Esophagus (tissue), 2 donors: ENCODE data around the gene EML2. TPM values are rescaled to one million over a fixed set of nuclear protein-coding genes. Genes with fewer than 3 reads are reported as not detected.
A peak's percentile ranks its signal among the peaks of the same experiment; 100 is the strongest.

Experiments used
- H3K27ac ChIP-seq, 2 donors: one replicate each; pipeline ENCODE4 v1.5.1; 2013; ENCODE audit warnings: low read depth in 2 of 2, mild to moderate bottlenecking in 2 of 2, inconsistent platforms in 1 of 2, low read length in 1 of 2, moderate library complexity in 1 of 2
- H3K27me3 ChIP-seq, 2 donors: one replicate each; pipeline ENCODE4 v1.6.1; 2013; ENCODE audit warnings: low read length in 2 of 2, control low read depth in 1 of 2, mild to moderate bottlenecking in 1 of 2; ENCODE audit not compliant: insufficient read depth in 2 of 2, control insufficient read depth in 1 of 2
- H3K36me3 ChIP-seq, 2 donors: one replicate each; pipeline ENCODE4 v1.6.1; 2013; ENCODE audit warnings: low read length in 1 of 2; ENCODE audit not compliant: control insufficient read depth in 2 of 2, insufficient read depth in 2 of 2
- H3K4me1 ChIP-seq, 2 donors: one replicate each; pipeline ENCODE4 v1.6.1; 2013; ENCODE audit warnings: low read length in 1 of 2; ENCODE audit not compliant: control insufficient read depth in 2 of 2, insufficient read depth in 2 of 2
- H3K4me3 ChIP-seq, 2 donors: one replicate each; pipeline ENCODE4 v1.5.1; 2013; ENCODE audit warnings: low read length in 2 of 2, mild to moderate bottlenecking in 2 of 2, low read depth in 1 of 2, moderate library complexity in 1 of 2
- H3K9me3 ChIP-seq, 2 donors: one replicate each; pipeline ENCODE4 v1.6.1; 2013; ENCODE audit warnings: mild to moderate bottlenecking in 2 of 2, low read depth in 1 of 2, low read length in 1 of 2, moderate library complexity in 1 of 2; ENCODE audit not compliant: control insufficient read depth in 2 of 2, insufficient read depth in 1 of 2
- WGBS, 2 donors: extraction: QIAGEN DNeasy Blood & Tissue Kit; methylation state at CpG; one replicate each; pipeline ENCODE4 v1.1.7; 2013; 5-methylcytosine and 5-hydroxymethylcytosine counted together
- polyA plus RNA-seq, 2 donors: library from polyadenylated mRNA; stranded (reverse); fragments of 200-250 nt; gene quantifications; one replicate each; pipeline ENCODE4 v1.2.3, GENCODE V29; 2013
- donor health status: healthy with polysubstance abuse.
- donor health status: Bipolar disorder and iron deficiency.

Gene EML2
- polyA plus RNA-seq, 2 donors, result 55.3 to 56.5 TPM

DNA sequence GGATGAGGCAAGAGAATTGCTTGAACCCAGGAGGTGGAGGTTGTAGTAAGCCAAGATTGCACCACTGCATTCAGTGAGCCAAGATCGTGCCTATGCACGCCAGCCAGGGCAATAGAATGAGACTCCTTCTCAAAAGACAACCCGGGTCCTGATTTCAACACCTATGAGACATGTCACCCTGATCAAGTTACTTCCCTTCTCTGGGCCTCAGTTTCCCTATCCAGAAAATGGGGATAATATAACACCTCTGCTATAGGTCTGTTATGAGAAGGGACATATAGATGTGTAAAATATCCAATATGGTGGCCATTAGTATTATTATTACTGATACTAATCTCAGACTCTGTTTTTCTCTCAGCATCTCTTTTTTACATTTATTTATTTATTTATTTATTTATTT is 15.9 kb upstream of the EML2 start:
- no peaks in the 10 kb centered on the region for H3K27me3 ChIP-seq
- H3K9me3 ChIP-seq, result no peaks in the 10 kb centered on the region
- H3K4me3 ChIP-seq, result no peak overlapping the region
- H3K4me1 ChIP-seq, result no peaks in the 10 kb centered on the region
- 32 to 77% methylated on average over 3 of the region's 3 CpGs for WGBS, 2 donors
- no peak overlapping the region for H3K27ac ChIP-seq
- H3K36me3 ChIP-seq, result no peaks in the 10 kb centered on the region

DNA sequence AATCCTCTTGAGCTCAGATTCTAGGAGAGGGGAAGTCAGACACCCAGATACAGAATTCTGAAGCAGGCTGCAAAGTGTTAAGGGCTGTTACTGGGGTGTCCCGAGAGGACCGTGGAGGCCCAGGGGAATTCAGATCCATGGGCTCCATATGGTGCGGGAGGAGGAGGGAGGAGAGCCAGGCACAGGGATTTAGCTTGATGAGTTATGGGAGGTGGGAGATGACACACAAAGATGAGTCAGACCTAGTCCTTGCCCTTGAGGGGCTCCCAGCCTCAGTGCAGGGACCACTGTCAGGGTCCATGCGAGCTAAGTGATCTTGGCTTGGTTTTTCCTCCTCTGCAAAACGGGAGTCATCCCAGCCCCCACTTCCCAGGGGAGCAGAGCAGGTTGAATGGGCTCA is 14.4 kb upstream of the EML2 start:
- WGBS, 2 donors, result 50 to 56% methylated on average over 5 of the region's 5 CpGs

GRCh38 chr19:45650722-45651121 is 11.5 kb upstream of the EML2 start:
- no peak overlapping the region for H3K27ac ChIP-seq
- H3K4me1 ChIP-seq, result peaks cover 2 to 3% of the 10 kb centered on the region in 2 donors
- H3K4me3 ChIP-seq, result no peak overlapping the region
- H3K27me3 ChIP-seq, result no peaks in the 10 kb centered on the region
- 82 to 83% methylated on average over 3 of the region's 3 CpGs for WGBS, 2 donors
- H3K9me3 ChIP-seq, result no peaks in the 10 kb centered on the region
- H3K36me3 ChIP-seq, result no peaks in the 10 kb centered on the region

More for the DNA sequence above, 14.4 kb upstream of the EML2 start:
- Histone ChIP-seq H3K27ac (no peak overlapping the region), H3K4me3 (no peak overlapping the region), H3K36me3 (no peaks in the 10 kb centered on the region), H3K27me3 (no peaks in the 10 kb centered on the region), H3K9me3 (no peaks in the 10 kb centered on the region), H3K4me1 (no peaks in the 10 kb centered on the region)

DNA sequence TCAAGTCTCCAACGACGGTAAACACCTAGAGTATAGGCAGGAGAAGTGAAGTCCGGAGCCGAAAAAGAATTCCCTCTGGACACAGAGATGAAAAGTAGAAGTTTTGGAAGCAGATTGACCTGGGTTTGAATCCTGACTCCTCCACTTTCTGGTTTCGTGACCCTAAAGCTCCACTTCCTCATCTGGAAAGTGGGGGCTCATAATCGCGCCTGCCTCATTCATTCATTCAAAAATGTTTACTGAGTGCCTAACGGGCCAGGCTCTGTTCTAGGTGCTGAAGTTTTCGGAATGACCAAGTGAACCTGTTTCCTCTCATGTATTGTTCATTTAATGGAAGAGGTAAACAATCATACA is 7.1 kb upstream of the EML2 start:
- Histone ChIP-seq H3K4me3 (peak overlapping the region in 1 of 2 donors; percentile 15), H3K9me3 (no peaks in the 10 kb centered on the region), H3K36me3 (no peaks in the 10 kb centered on the region), H3K27me3 (peaks cover 0 to 3% of the 10 kb centered on the region in 2 donors), H3K27ac (no peak overlapping the region), H3K4me1 (peaks cover 5 to 14% of the 10 kb centered on the region in 2 donors)
- WGBS, 2 donors, result 13 to 14% methylated on average over 9 of the region's 9 CpGs

DNA sequence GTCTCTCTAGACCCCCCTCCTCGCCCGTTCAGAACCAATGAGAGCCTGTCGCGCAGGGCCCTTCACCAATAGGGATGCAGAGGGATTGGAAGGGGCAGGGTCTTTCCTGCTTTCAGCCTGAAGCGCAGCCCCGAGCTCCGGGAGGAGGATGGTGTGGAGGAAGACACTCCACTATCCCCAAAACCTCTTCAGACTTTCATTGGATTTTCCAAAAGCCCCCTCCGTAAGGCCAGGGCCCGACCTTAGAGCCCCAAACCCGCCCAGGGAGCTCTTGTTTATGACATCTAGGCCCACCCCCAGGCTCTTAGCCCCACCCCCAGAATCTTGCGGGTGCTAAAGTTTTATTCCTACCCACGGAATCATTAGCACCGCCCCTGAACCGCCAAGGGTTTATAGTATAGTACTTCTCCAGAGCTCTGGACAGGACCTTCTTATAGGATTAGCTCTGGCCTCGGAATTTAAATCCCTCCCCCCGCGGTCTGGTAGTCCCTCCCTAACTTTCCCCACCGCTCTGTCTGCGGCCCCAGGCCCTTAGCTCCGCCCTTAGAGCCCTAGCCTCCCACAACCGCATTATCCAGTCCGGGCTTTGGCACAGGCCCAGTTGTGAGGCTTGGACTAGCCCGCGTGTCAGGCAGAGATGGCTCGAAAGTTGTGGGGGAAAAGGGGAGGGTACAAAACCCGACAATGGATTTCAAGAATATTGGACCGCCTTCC is 6.6 kb upstream of the EML2 start:
- peak overlapping the region in 1 of 2 donors; percentile 15 for H3K4me3 ChIP-seq
- WGBS, 2 donors, result 1% methylated on average over 27 of the region's 27 CpGs
- no peaks in the 10 kb centered on the region for H3K36me3 ChIP-seq
- no peaks in the 10 kb centered on the region for H3K9me3 ChIP-seq
- peaks cover 5 to 16% of the 10 kb centered on the region in 2 donors for H3K4me1 ChIP-seq
- H3K27ac ChIP-seq, result no peak overlapping the region
- peaks cover 0 to 3% of the 10 kb centered on the region in 2 donors for H3K27me3 ChIP-seq

DNA sequence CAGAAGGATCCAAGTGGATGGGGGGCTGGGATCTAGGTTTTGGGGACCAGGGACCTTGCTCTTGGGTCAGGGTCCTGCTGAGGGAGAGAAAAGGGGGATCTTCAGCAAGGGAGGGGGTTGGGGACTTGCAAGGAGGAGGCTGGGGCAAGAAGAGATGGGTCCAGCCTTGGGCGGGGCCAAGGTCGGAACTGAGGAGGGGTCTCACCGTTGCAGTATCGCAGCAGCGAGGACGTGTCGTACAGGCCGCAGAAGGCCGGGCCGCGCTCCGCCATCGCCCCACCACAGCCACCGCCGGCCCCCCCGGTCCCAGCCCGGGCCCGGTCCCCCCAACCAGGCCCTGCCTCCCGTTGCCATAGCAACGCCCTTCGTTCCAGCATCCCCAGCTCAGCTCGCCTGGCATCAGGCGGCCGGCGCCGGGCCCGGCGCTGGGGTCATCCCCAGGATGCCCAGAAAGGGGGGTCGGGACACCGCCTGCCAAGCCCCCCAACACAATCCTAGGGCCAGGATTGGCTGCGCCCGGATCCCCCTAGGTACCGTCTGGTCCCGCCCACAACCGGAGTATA is 6.0 kb upstream of the EML2 start:
- 16 to 20% methylated on average over 34 to 35 of the region's 35 CpGs for WGBS, 2 donors
- peaks cover 5 to 16% of the 10 kb centered on the region in 2 donors for H3K4me1 ChIP-seq
- no peak overlapping the region for H3K27ac ChIP-seq
- H3K36me3 ChIP-seq, result no peaks in the 10 kb centered on the region
- H3K4me3 ChIP-seq, result no peak overlapping the region
- no peaks in the 10 kb centered on the region for H3K9me3 ChIP-seq
- H3K27me3 ChIP-seq, result peaks cover 0 to 3% of the 10 kb centered on the region in 2 donors

- no peak overlapping the region for H3K27ac ChIP-seq
- no peak overlapping the region for H3K4me3 ChIP-seq
- peaks cover 5 to 16% of the 10 kb centered on the region in 2 donors for H3K4me1 ChIP-seq
- H3K27me3 ChIP-seq, result peaks cover 0 to 3% of the 10 kb centered on the region in 2 donors
- H3K36me3 ChIP-seq, result no peaks in the 10 kb centered on the region
- no peaks in the 10 kb centered on the region for H3K9me3 ChIP-seq
- WGBS, 2 donors, result 42% methylated on average over 14 of the region's 14 CpGs
Measured at GRCh38 chr19:45643927-45644771, 5.0 kb upstream of the EML2 start.

- no peaks in the 10 kb centered on the region for H3K9me3 ChIP-seq
- peaks cover 0 to 3% of the 10 kb centered on the region in 2 donors for H3K27me3 ChIP-seq
- H3K36me3 ChIP-seq, result no peaks in the 10 kb centered on the region
- H3K4me1 ChIP-seq, result peaks cover 8 to 16% of the 10 kb centered on the region in 2 donors
- no peak overlapping the region for H3K27ac ChIP-seq
- WGBS, 2 donors, result 8% methylated on average over 34 to 39 of the region's 39 CpGs
- no peak overlapping the region for H3K4me3 ChIP-seq
Measured at GRCh38 chr19:45643024-45643926, 4.1 kb upstream of the EML2 start.
